OCI-LY7 (cell line): ENCODE measurements around the gene MAP3K5. TPM values are rescaled to one million over a fixed set of nuclear protein-coding genes. Genes with fewer than 3 reads are reported as not detected.

Source experiments
- BruUV-seq: library from RNA; stranded (reverse); fragments of 400-500 nt; replicated peaks from 2 replicates; lab custom pipeline; 2021; lab: Mats Ljungman, UMichigan
- CTCF ChIA-PET: fragments of 300-600 bp; sonication (Branson Sonifier 250); formaldehyde crosslinking; loops from one replicate; lab custom pipeline; 2022; ENCODE audit warnings: antibody characterized with exemption; ENCODE audit not compliant: unreplicated experiment; lab: Charles Lee
- POLR2A ChIA-PET: fragments of 300-600 bp; sonication (Branson Sonifier 250); formaldehyde crosslinking; loops from one replicate; lab custom pipeline; 2022; ENCODE audit warnings: antibody characterized with exemption; lab: Charles Lee
- DNase-seq: peaks from one replicate; pipeline ENCODE4 v3.0.0-alpha.2; 2015; ENCODE audit warnings: low spot score
- H2AFZ ChIP-seq: fragments of 200-600 bp; sonication (generic), shearing (Covaris generic); 2 replicates; pipeline ENCODE4 v1.6.1; 2014; ENCODE audit warnings: mild to moderate bottlenecking, antibody characterized with exemption, low read length, moderate library complexity
- H3K27ac ChIP-seq: fragments of 200-600 bp; sonication (generic); 2 replicates; pipeline ENCODE4 v1.5.1; 2014; ENCODE audit warnings: mixed run types, low read depth, mild to moderate bottlenecking, moderate library complexity, low read length, inconsistent platforms; ENCODE audit not compliant: poor library complexity, severe bottlenecking
- H3K36me3 ChIP-seq: fragments of 200-600 bp; sonication (generic); 2 replicates; pipeline ENCODE4 v1.6.1; 2014; ENCODE audit warnings: mild to moderate bottlenecking, antibody characterized with exemption, low read length, moderate library complexity, mixed read lengths; ENCODE audit not compliant: insufficient read depth
- H3K4me1 ChIP-seq: fragments of 200-600 bp; sonication (generic); 2 replicates; pipeline ENCODE4 v1.5.1; 2014; ENCODE audit warnings: mild to moderate bottlenecking, low read length; ENCODE audit not compliant: insufficient read depth, poor library complexity, severe bottlenecking
- H3K4me2 ChIP-seq: fragments of 200-600 bp; sonication (generic); 2 replicates; pipeline ENCODE4 v1.6.1; 2014; ENCODE audit warnings: mild to moderate bottlenecking, low read length
- H3K4me3 ChIP-seq: fragments of 200-600 bp; sonication (generic); 2 replicates; pipeline ENCODE4 v1.5.1; 2014; ENCODE audit warnings: mild to moderate bottlenecking, low read depth, low read length; ENCODE audit not compliant: poor library complexity, severe bottlenecking
- H3K79me2 ChIP-seq: fragments of 200-600 bp; sonication (generic); 2 replicates; pipeline ENCODE4 v1.6.1; 2016; ENCODE audit warnings: low read depth, mild to moderate bottlenecking, low read length, moderate library complexity, mixed read lengths; ENCODE audit not compliant: insufficient read depth
- H3K9me2 ChIP-seq: fragments of 200-600 bp; sonication (generic); 2 replicates; pipeline ENCODE4 v1.6.1; 2016; ENCODE audit warnings: mild to moderate bottlenecking, low read length, mixed read lengths; ENCODE audit not compliant: insufficient read depth
- H3K9me3 ChIP-seq: fragments of 200-600 bp; sonication (generic); 2 replicates; pipeline ENCODE4 v1.6.1; 2014; ENCODE audit warnings: mild to moderate bottlenecking, mixed run types, low read length, mixed read lengths
- H4K20me1 ChIP-seq: fragments of 200-600 bp; sonication (generic); 2 replicates; pipeline ENCODE4 v1.6.1; 2014; ENCODE audit warnings: mild to moderate bottlenecking, antibody characterized with exemption, low read length, moderate library complexity, mixed read lengths; ENCODE audit not compliant: insufficient read depth
- EZH2phosphoT487 ChIP-seq: fragments of 200-600 bp; sonication (generic); IDR thresholded peaks from 2 replicates; pipeline ENCODE4 v1.6.1; 2018; ENCODE audit warnings: low read depth, borderline replicate concordance, mild to moderate bottlenecking, mixed run types, antibody characterized with exemption, low read length, moderate library complexity, mixed read lengths
- intact Hi-C: fragments of 100-400 bp; cut with micrococcal nuclease; formaldehyde crosslinking; loops from one replicate; pipeline ENCODE4 v1.10.0; 2022; ENCODE audit not compliant: unreplicated experiment
- total RNA-seq, 2 experiments: library from RNA; depleted of rRNA in 1 of 2; stranded (reverse); fragments of >200 nt in 1 of 2; shearing (Covaris generic) in 1 of 2; gene quantifications; 2 replicates each; pipeline ENCODE4 v1.2.3, GENCODE V29; 2014 to 2022
- TF ChIP-seq, protein P1 (sequence below): fragments of 200-600 bp; sonication (generic); conservative IDR thresholded peaks from 2 replicates; pipeline ENCODE4 v1.5.1; 2014; ENCODE audit warnings: mild to moderate bottlenecking, antibody characterized with exemption, low read length, moderate library complexity, mixed read lengths

Gene MAP3K5
- total RNA-seq, 2 experiments from 2014 or later: 13.8 to 16.6 TPM

DNA sequence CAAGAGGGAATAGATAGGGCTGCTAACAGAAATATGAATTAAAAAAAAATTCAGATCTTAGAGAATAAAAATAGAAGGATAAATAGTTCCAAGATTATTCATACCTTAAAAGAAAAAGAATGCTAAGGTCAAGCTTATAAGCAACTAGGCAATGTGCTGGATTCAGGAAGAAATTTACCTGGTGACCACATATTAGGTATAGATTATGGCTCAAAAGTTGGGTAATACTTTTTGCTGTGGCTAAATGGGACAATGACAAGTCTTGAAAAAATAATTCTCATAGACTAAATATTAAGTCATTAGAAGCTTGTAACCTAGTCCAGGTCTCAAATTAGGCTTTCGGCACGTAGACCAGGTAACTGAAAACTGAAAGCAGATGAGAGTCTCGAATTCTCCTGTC lies 17.2 kb downstream of the MAP3K5 start:
- H3K4me1 ChIP-seq: peaks cover 21% of the 10 kb centered on the region
- H3K4me3 ChIP-seq: no peak overlapping the region
- POLR2A ChIA-PET: interaction anchor here (0.7 to 1.6 kb wide), 5 partner anchors 12 to 53 kb away, joined by 3 to 7 read pairs (median 4); no protein-coding TSS in a partner anchor
- TF ChIP-seq EZH2phosphoT487: no peak
- TF ChIP-seq, protein P1, sequence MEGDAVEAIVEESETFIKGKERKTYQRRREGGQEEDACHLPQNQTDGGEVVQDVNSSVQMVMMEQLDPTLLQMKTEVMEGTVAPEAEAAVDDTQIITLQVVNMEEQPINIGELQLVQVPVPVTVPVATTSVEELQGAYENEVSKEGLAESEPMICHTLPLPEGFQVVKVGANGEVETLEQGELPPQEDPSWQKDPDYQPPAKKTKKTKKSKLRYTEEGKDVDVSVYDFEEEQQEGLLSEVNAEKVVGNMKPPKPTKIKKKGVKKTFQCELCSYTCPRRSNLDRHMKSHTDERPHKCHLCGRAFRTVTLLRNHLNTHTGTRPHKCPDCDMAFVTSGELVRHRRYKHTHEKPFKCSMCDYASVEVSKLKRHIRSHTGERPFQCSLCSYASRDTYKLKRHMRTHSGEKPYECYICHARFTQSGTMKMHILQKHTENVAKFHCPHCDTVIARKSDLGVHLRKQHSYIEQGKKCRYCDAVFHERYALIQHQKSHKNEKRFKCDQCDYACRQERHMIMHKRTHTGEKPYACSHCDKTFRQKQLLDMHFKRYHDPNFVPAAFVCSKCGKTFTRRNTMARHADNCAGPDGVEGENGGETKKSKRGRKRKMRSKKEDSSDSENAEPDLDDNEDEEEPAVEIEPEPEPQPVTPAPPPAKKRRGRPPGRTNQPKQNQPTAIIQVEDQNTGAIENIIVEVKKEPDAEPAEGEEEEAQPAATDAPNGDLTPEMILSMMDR: no peak
- BruUV-seq: no TSS peak
- H3K27ac ChIP-seq: no peak overlapping the region
- H3K9me2 ChIP-seq: no peaks in the 10 kb centered on the region
- 0 out of 2 replicates have a peak, but pooled peaks cover 7% of the 10 kb centered on the region for H3K36me3 ChIP-seq
- H4K20me1 ChIP-seq: peaks cover 4% of the 10 kb centered on the region; the same call in 1 of the 2 replicates
- intact Hi-C loops: no loop called here
- H2AFZ ChIP-seq: no peak overlapping the region
- CTCF ChIA-PET: no interaction called here
- no peaks in the 10 kb centered on the region for H3K9me3 ChIP-seq
- H3K79me2 ChIP-seq: peaks cover 51% of the 10 kb centered on the region; the same call in 1 of the 2 replicates
- H3K4me2 ChIP-seq: no peak overlapping the region
- no peak for DNase-seq

DNA sequence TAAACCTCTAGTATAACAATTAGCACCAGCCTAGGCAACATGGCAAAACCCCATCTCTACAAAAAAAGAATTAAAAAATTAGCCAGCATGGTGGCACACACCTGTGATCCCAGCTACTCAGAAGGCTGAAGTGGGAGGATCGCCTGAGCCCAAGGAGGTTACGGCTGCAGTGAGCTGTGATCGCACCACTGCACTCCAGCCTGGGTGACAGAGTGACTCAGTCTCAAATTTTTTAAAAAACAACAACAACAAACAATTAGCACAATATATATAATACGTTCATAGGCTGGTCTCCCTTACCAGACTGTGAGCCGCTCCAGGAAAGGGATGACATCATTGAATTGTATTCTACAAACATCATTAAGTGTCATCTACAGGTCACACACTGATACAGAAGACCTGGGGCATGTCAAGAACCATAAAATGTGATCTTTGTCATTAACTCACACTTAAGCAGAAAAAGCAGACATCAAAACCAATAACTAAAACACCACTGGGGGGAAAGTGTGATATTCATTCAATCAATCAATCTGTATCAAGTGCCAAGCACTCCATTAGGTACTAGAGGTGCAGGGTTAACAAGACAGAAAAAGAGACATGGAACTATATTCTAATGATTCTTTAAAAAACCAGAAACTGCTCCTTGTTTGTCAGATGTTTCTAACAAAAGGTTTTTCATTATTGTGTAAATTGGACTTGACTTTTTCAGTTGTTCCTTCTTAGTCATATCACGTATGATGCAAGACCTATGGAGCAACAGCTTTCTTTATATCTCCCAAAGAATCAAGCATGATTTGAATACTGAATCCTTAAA lies 17.8 kb downstream of the MAP3K5 start:
- Histone ChIP-seq H3K27ac (no peak overlapping the region), H3K4me2 (no peak overlapping the region), H4K20me1 (peaks cover 4% of the 10 kb centered on the region; the same call in 1 of the 2 replicates), H3K79me2 (peaks cover 52% of the 10 kb centered on the region; the same call in 1 of the 2 replicates), H3K4me3 (no peak overlapping the region), H3K9me3 (no peaks in the 10 kb centered on the region), H2AFZ (no peak overlapping the region), H3K9me2 (no peaks in the 10 kb centered on the region), H3K36me3 (0 out of 2 replicates have a peak, but pooled peaks cover 7% of the 10 kb centered on the region), H3K4me1 (peaks cover 24% of the 10 kb centered on the region)
- intact Hi-C loops: no loop called here
- no TSS peak for BruUV-seq
- DNase-seq: no peak
- ChIA-PET POLR2A (interaction anchor here (1.0 to 1.6 kb wide), 4 partner anchors 9 to 52 kb away, joined by 3 to 5 read pairs (median 4); no protein-coding TSS in a partner anchor), CTCF (no interaction called here)
- TF ChIP-seq, protein P1: no peak
- no peak for TF ChIP-seq EZH2phosphoT487
